Breast epithelium (tissue), 4 donors: ENCODE results near the gene TRIOBP. TPM values are rescaled to one million over a fixed set of nuclear protein-coding genes. Genes with fewer than 3 reads are reported as not detected.

Experiments used
- DNase-seq, 2 donors: peaks; one replicate each; pipeline ENCODE4 v3.0.0-alpha.2; 2019; ENCODE audit warnings: low spot score in 2 of 2
- H3K27ac ChIP-seq, 2 donors: fragments of 200-600 bp; sonication (generic) in 1 of 2; one replicate each; pipeline ENCODE4 v1.5.1; 2016 to 2019; ENCODE audit warnings: mild to moderate bottlenecking in 1 of 2
- H3K27me3 ChIP-seq, 2 donors: fragments of 200-600 bp; sonication (generic) in 1 of 2; one replicate each; pipeline versions ENCODE4 v1.5.1 to v1.6.0; 2017 to 2019; ENCODE audit warnings: control low read depth in 1 of 2, mild to moderate bottlenecking in 1 of 2
- H3K36me3 ChIP-seq: fragments of 200-600 bp; one replicate; pipeline ENCODE4 v1.5.1; 2019
- H3K4me1 ChIP-seq, 2 donors: fragments of 200-600 bp; sonication (generic); one replicate each; pipeline ENCODE4 v1.5.1; 2016 to 2019; ENCODE audit warnings: control low read depth in 1 of 2
- H3K4me3 ChIP-seq, 3 donors: fragments of 200-600 bp; sonication (generic); 1 replicate in 2 of 3; 2 replicates in 1 of 3; pipeline ENCODE4 v1.5.1; 2016 to 2019; ENCODE audit warnings: mild to moderate bottlenecking in 3 of 3, moderate library complexity in 2 of 3
- H3K9me3 ChIP-seq, 2 donors: fragments of 200-600 bp; sonication (generic) in 1 of 2; one replicate each; pipeline ENCODE4 v1.5.1; 2016 to 2019; ENCODE audit warnings: control low read depth in 1 of 2
- CTCF ChIP-seq, 3 donors: fragments of 450-650 bp; IDR thresholded peaks; one replicate each; pipeline ENCODE4 v1.5.1; 2016 to 2017; ENCODE audit warnings: antibody characterized with exemption in 3 of 3, mild to moderate bottlenecking in 3 of 3, moderate library complexity in 3 of 3
- POLR2A ChIP-seq: fragments of 450-650 bp; IDR thresholded peaks from one replicate; pipeline ENCODE4 v1.6.1; 2016; ENCODE audit warnings: antibody characterized with exemption, mild to moderate bottlenecking, moderate library complexity
- POLR2AphosphoS5 ChIP-seq, 3 donors: sonication (generic); formaldehyde crosslinking; IDR thresholded peaks; one replicate each; pipeline ENCODE4 v1.6.1; 2017; ENCODE audit warnings: antibody characterized with exemption in 3 of 3
- intact Hi-C: fragments of 100-400 bp; cut with DNase I; formaldehyde crosslinking; loops from one replicate; pipeline ENCODE4 v1.15.1; 2023; ENCODE audit warnings: low total_unique reads
- total RNA-seq, 3 donors: library from RNA; depleted of rRNA; stranded (reverse); fragments of >200 nt; gene quantifications; one replicate each; pipeline ENCODE4 v1.1.0, GENCODE V29; 2016

Gene TRIOBP
- total RNA-seq, 3 donors from 2014 or later: 78.3 to 95.0 (median 88.3) TPM

DNA sequence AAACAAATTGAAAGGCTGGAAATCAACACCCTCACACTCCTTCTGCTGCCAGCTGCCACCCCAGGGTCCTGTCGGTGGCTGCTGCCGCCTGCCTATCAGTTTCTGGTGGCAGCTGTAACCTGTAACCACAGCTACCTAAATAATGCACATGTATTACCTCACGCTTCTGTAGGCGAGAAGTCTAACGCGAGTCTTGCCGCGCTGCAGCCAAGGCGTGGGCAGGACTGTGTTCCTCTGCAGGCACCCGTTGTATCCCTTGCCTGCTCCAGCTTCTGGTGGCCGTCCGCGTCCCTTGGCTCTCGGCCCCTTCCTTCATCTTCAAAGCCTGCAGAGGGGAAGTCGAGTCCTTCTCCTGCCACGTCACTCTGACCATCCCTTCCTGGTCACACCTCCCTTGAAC is 66.8 kb downstream of the TRIOBP start:
- no peak for DNase-seq
- no peak for TF ChIP-seq CTCF (IDR thresholded peaks at IDR 0.05)
- no peak for TF ChIP-seq POLR2AphosphoS5 (IDR thresholded peaks at IDR 0.05)
- TF ChIP-seq POLR2A: no peak
- intact Hi-C loops: no loop called here
- Histone ChIP-seq H3K36me3 (peaks cover 8% of the 10 kb centered on the region), H3K4me1 (no peaks in the 10 kb centered on the region), H3K27me3 (no peaks in the 10 kb centered on the region), H3K27ac (no peak overlapping the region), H3K9me3 (no peaks in the 10 kb centered on the region), H3K4me3 (no peak overlapping the region)

GRCh38 chr22:37764622-37765021 is 67.8 kb downstream of the TRIOBP start:
- no peaks in the 10 kb centered on the region for H3K9me3 ChIP-seq
- no peaks in the 10 kb centered on the region for H3K4me1 ChIP-seq
- H3K27me3 ChIP-seq: no peaks in the 10 kb centered on the region
- DNase-seq: no peak
- no peak overlapping the region for H3K27ac ChIP-seq
- intact Hi-C loops: no loop called here
- no peak for TF ChIP-seq CTCF (IDR thresholded peaks at IDR 0.05)
- TF ChIP-seq POLR2AphosphoS5 (IDR thresholded peaks at IDR 0.05): no peak
- TF ChIP-seq POLR2A: no peak
- H3K36me3 ChIP-seq: no peaks in the 10 kb centered on the region
- no peak overlapping the region for H3K4me3 ChIP-seq

GRCh38 chr22:37765498-37765897 is 68.7 kb downstream of the TRIOBP start:
- no peak overlapping the region for H3K4me3 ChIP-seq
- no peaks in the 10 kb centered on the region for H3K36me3 ChIP-seq
- no peaks in the 10 kb centered on the region for H3K27me3 ChIP-seq
- DNase-seq: no peak
- H3K9me3 ChIP-seq: no peaks in the 10 kb centered on the region
- no peak overlapping the region for H3K27ac ChIP-seq
- TF ChIP-seq CTCF (IDR thresholded peaks at IDR 0.05) (no peak), POLR2AphosphoS5 (IDR thresholded peaks at IDR 0.05) (no peak), POLR2A (no peak)
- intact Hi-C loops: no loop called here
- H3K4me1 ChIP-seq: no peaks in the 10 kb centered on the region

GRCh38 chr22:37765953-37766576 is 69.2 kb downstream of the TRIOBP start:
- no peaks in the 10 kb centered on the region for H3K27me3 ChIP-seq
- H3K9me3 ChIP-seq: no peaks in the 10 kb centered on the region
- TF ChIP-seq POLR2A: no peak
- TF ChIP-seq CTCF (IDR thresholded peaks at IDR 0.05): no peak
- no peak for TF ChIP-seq POLR2AphosphoS5 (IDR thresholded peaks at IDR 0.05)
- intact Hi-C loops: no loop called here
- H3K4me3 ChIP-seq: no peak overlapping the region
- H3K36me3 ChIP-seq: no peaks in the 10 kb centered on the region
- DNase-seq: no peak
- H3K4me1 ChIP-seq: no peaks in the 10 kb centered on the region
- no peak overlapping the region for H3K27ac ChIP-seq

DNA sequence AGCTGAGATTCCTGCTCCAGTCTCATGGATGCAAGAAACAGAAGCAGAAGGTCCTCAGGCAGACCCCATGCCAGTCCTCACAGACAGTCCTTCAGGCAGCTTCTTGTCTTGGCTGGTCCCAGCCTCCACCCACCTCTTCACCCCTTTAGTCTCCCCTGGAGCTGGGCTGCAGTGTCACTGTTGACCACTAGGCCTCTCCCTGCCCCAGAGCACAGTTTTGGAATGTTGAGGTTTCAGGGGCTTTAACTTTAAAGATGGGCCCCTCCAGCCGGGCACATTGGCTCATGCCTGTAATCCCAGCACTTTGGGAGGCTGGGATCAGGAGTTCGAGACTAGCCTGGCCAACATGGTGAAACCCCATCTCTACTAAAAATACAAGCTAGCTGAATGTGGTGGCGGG is 71.4 kb downstream of the TRIOBP start:
- Histone ChIP-seq H3K9me3 (no peaks in the 10 kb centered on the region), H3K4me1 (no peaks in the 10 kb centered on the region), H3K4me3 (no peak overlapping the region), H3K27ac (no peak overlapping the region), H3K27me3 (no peaks in the 10 kb centered on the region), H3K36me3 (peaks cover 5% of the 10 kb centered on the region)
- intact Hi-C loops: no loop called here
- TF ChIP-seq POLR2A (no peak), POLR2AphosphoS5 (IDR thresholded peaks at IDR 0.05) (no peak), CTCF (IDR thresholded peaks at IDR 0.05) (no peak)
- DNase-seq: no peak
